Measurements from ENCODE around the gene RHOBTB1.

- TF ChIP-seq, protein P1, sequence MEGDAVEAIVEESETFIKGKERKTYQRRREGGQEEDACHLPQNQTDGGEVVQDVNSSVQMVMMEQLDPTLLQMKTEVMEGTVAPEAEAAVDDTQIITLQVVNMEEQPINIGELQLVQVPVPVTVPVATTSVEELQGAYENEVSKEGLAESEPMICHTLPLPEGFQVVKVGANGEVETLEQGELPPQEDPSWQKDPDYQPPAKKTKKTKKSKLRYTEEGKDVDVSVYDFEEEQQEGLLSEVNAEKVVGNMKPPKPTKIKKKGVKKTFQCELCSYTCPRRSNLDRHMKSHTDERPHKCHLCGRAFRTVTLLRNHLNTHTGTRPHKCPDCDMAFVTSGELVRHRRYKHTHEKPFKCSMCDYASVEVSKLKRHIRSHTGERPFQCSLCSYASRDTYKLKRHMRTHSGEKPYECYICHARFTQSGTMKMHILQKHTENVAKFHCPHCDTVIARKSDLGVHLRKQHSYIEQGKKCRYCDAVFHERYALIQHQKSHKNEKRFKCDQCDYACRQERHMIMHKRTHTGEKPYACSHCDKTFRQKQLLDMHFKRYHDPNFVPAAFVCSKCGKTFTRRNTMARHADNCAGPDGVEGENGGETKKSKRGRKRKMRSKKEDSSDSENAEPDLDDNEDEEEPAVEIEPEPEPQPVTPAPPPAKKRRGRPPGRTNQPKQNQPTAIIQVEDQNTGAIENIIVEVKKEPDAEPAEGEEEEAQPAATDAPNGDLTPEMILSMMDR (conservative IDR thresholded peaks at IDR 0.05; ENCODE audit: low read length) = no peak
- no peak for TF ChIP-seq EZH2phosphoT487 (IDR thresholded peaks at IDR 0.05; ENCODE audit: borderline replicate concordance, low read depth, low read length)
Observed at GRCh38 chr10:60896810-60897209, 47.2 kb downstream of the RHOBTB1 start.

Data from OCI-LY7 (cell line).